ENCODE measurements around the gene TMEM213. TPM values are rescaled to one million over a fixed set of nuclear protein-coding genes. Genes with fewer than 3 reads are reported as not detected.

Gene TMEM213
- total RNA-seq, 1 donor from 2014 or later, result not detected

- DNase-seq (ENCODE audit: low spot score), result no peak
- H3K9me3 Mint-ChIP-seq, result no peaks in the 10 kb centered on the region
- no peak overlapping the region for H3K27ac Mint-ChIP-seq
- H3K36me3 Mint-ChIP-seq (ENCODE audit: low read depth), result no peaks in the 10 kb centered on the region
- H3K27me3 Mint-ChIP-seq (ENCODE audit: low read depth), result peaks cover 2% of the 10 kb centered on the region
- no peak overlapping the region for H3K4me3 Mint-ChIP-seq (ENCODE audit: low read depth)
- intact Hi-C loops (cut with micrococcal nuclease), result no loop called here
- peaks cover 23% of the 10 kb centered on the region for H3K4me1 Mint-ChIP-seq (ENCODE audit: low read depth)
These were observed 75.6 kb downstream of the TMEM213 start for GRCh38 chr7:138873220-138873892.

DNA sequence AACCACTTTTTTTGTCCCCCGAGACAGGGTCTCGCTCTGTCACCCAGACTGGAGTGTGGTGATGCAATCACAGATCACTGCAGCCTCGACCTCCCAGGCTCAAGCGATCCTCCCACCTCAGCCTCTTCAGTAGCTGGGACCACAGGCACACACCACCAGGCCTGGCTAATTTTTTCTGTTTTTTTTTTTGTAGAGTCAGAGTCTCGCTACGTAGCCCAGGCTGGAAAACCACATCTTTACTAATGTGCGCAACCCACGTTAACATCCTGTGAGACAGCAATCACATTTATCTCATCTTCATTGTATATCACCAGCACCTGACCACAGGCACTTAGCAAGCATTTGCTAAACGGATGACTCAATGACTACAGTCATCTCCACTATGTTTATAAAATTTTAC, 78.0 kb downstream of the TMEM213 start:
- H3K27ac Mint-ChIP-seq, result peak overlapping the region; percentile 52
- H3K4me3 Mint-ChIP-seq (ENCODE audit: low read depth), result no peak overlapping the region
- peak; percentile 75 for DNase-seq (ENCODE audit: low spot score)
- no peaks in the 10 kb centered on the region for H3K9me3 Mint-ChIP-seq
- H3K4me1 Mint-ChIP-seq (ENCODE audit: low read depth), result peaks cover 28% of the 10 kb centered on the region
- H3K27me3 Mint-ChIP-seq (ENCODE audit: low read depth), result peaks cover 2% of the 10 kb centered on the region
- intact Hi-C loops (cut with micrococcal nuclease), result loop anchor here (1.0 to 5.0 kb wide), 8 partner anchors 61 to 873 kb away; partner anchors contain the start of genes CREB3L2, FMC1 and TRIM24
- H3K36me3 Mint-ChIP-seq (ENCODE audit: low read depth), result no peaks in the 10 kb centered on the region

GRCh38 chr7:138876326-138876725, 78.5 kb downstream of the TMEM213 start:
- intact Hi-C loops (cut with micrococcal nuclease), result loop anchor here (1.0 to 5.0 kb wide), 7 partner anchors 62 to 874 kb away; partner anchors contain the start of genes CREB3L2 and FMC1
- H3K4me3 Mint-ChIP-seq (ENCODE audit: low read depth), result no peak overlapping the region
- H3K27ac Mint-ChIP-seq, result no peak overlapping the region
- peaks cover 28% of the 10 kb centered on the region for H3K4me1 Mint-ChIP-seq (ENCODE audit: low read depth)
- H3K36me3 Mint-ChIP-seq (ENCODE audit: low read depth), result no peaks in the 10 kb centered on the region
- H3K9me3 Mint-ChIP-seq, result no peaks in the 10 kb centered on the region
- H3K27me3 Mint-ChIP-seq (ENCODE audit: low read depth), result peaks cover 2% of the 10 kb centered on the region
- no peak for DNase-seq (ENCODE audit: low spot score)

DNA sequence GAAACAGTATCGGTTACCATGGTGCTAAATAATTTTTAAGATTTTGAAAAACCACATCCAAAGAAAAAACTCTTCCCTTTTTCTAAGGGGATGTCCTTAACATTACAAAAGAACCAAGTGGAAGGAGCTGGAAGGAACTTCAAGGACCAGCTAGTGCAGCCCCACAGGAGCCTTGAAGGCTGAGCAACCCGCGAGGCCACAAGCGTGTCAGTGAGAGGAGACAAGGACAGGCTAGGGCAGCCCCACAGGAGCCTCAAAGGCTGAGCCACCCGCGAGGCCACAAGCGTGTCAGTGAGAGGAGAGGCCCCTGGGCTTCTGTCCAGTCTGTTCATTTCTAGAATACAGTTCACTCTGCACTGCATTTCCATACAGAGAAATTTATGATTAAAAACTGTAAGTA, 80.3 kb downstream of the TMEM213 start:
- peaks cover 3% of the 10 kb centered on the region for H3K36me3 Mint-ChIP-seq (ENCODE audit: low read depth)
- H3K4me1 Mint-ChIP-seq (ENCODE audit: low read depth), result peaks cover 41% of the 10 kb centered on the region
- no peak overlapping the region for H3K27ac Mint-ChIP-seq
- peaks cover under 1% of the 10 kb centered on the region for H3K27me3 Mint-ChIP-seq (ENCODE audit: low read depth)
- intact Hi-C loops (cut with micrococcal nuclease), result loop anchor here (5.0 kb wide), 4 partner anchors 169 to 876 kb away; partner anchors contain the start of gene CREB3L2
- no peak for DNase-seq (ENCODE audit: low spot score)
- no peaks in the 10 kb centered on the region for H3K9me3 Mint-ChIP-seq
- no peak overlapping the region for H3K4me3 Mint-ChIP-seq (ENCODE audit: low read depth)

DNA sequence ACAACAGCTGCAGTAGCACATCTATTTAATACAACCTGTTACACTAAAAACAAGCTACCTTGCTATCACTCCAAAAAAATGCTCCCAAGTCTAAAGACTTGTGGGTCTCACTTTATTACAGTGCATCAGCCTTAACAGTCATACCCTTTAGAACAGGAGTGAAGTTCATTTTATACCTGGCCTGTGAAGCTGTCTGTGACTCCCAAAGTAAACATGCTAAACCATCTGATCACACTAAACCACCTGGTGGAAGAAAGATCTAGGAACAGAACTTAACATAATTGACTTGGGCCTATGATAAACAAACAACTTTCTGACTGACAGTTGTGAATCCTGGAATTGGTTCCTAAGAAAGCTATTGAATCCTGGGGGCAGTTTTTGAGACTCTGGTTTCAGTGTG, 81.1 kb downstream of the TMEM213 start:
- Mint-ChIP-seq H3K36me3 (ENCODE audit: low read depth) (peaks cover 3% of the 10 kb centered on the region), H3K27ac (no peak overlapping the region), H3K27me3 (ENCODE audit: low read depth) (no peaks in the 10 kb centered on the region), H3K9me3 (no peaks in the 10 kb centered on the region), H3K4me3 (ENCODE audit: low read depth) (no peak overlapping the region), H3K4me1 (ENCODE audit: low read depth) (peaks cover 41% of the 10 kb centered on the region)
- intact Hi-C loops (cut with micrococcal nuclease), result loop anchor here (5.0 kb wide), 4 partner anchors 168 to 877 kb away; partner anchors contain the start of gene CREB3L2
- no peak for DNase-seq (ENCODE audit: low spot score)

DNA sequence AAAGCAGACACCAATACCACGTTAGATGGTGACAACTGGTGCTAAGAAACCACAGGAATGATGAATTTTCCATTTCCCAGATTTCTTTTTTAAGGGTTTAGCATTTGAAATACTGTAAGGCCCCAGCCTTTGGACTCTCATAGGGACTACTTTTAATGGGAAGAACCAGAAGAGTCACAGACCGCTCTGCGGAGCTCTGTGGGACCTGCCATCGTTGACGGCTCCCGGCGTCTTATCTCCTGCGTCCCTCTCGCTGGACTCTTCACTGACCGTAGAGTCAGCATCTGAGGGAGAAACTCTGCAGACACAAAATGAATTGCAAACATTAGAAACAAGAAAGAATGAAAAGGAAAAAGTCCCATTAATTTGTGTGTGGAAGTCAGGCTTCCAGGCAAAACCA, 81.6 kb downstream of the TMEM213 start:
- no peak for DNase-seq (ENCODE audit: low spot score)
- intact Hi-C loops (cut with micrococcal nuclease), result loop anchor here (5.0 kb wide), 4 partner anchors 168 to 877 kb away; partner anchors contain the start of gene CREB3L2
- H3K4me3 Mint-ChIP-seq (ENCODE audit: low read depth), result no peak overlapping the region
- no peaks in the 10 kb centered on the region for H3K27me3 Mint-ChIP-seq (ENCODE audit: low read depth)
- peaks cover 3% of the 10 kb centered on the region for H3K36me3 Mint-ChIP-seq (ENCODE audit: low read depth)
- no peak overlapping the region for H3K27ac Mint-ChIP-seq
- peaks cover 39% of the 10 kb centered on the region for H3K4me1 Mint-ChIP-seq (ENCODE audit: low read depth)
- H3K9me3 Mint-ChIP-seq, result no peaks in the 10 kb centered on the region

- peaks cover 28% of the 10 kb centered on the region for H3K4me1 Mint-ChIP-seq (ENCODE audit: low read depth)
- H3K27ac Mint-ChIP-seq, result no peak overlapping the region
- intact Hi-C loops (cut with micrococcal nuclease), result no loop called here
These were observed 83.2 kb downstream of the TMEM213 start for GRCh38 chr7:138880881-138881578.

DNA sequence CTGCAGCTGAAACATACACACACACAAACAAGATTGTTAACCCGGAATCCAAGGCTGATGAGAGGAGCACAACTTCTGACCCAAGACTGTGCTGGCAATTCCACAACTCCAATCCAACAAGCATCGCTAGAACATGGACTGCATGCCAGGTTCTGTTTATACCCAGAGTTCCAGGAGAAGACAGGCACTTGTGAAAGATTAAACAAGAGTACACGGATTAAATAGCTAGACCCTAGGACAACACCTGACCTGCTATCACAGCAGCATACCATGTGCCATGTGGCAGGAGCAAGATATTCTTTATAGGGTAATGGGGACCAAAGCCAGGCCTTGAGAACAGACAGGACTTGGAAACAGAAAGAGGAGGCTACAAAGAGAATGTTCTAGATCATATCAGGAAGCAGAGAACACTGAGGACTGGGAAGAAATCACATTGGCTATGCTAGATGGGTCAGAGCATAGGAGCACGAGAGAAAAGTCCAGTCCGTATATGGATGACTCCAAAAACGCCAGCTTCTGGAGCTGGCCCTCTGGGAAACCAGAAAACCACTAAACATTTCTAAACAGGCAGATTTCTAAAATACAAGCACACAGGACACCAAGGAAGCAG, 83.9 kb downstream of the TMEM213 start:
- Mint-ChIP-seq H3K4me1 (ENCODE audit: low read depth) (peaks cover 26% of the 10 kb centered on the region), H3K36me3 (ENCODE audit: low read depth) (peaks cover 3% of the 10 kb centered on the region), H3K4me3 (ENCODE audit: low read depth) (no peak overlapping the region), H3K9me3 (no peaks in the 10 kb centered on the region), H3K27me3 (ENCODE audit: low read depth) (no peaks in the 10 kb centered on the region), H3K27ac (peak overlapping the region; percentile 31)
- intact Hi-C loops (cut with micrococcal nuclease), result no loop called here
- DNase-seq (ENCODE audit: low spot score), result no peak

More at GRCh38 chr7:138880881-138881578, 83.2 kb downstream of the TMEM213 start:
- H3K27me3 Mint-ChIP-seq (ENCODE audit: low read depth), result no peaks in the 10 kb centered on the region
- H3K4me3 Mint-ChIP-seq (ENCODE audit: low read depth), result no peak overlapping the region
- no peak for DNase-seq (ENCODE audit: low spot score)
- H3K9me3 Mint-ChIP-seq, result no peaks in the 10 kb centered on the region
- peaks cover 3% of the 10 kb centered on the region for H3K36me3 Mint-ChIP-seq (ENCODE audit: low read depth)

DNA sequence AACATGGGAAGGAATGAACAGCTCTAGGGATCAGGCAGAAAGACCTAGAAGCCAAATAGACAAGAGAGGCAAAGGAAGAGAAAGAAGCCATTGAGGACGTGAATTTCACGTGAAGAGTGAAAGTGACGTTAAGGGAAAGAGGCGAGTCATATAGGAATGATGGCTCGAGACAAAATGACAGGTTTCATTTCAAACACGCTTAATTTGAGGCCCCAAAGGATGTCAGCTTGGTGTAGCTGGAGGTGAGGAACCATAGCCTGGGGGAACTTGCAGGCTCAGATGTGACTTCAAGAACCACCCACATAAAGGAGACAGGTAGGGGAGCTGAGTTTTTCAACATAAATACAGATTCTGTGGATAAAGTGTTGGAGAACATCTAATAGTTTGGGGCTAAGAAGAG, 84.5 kb downstream of the TMEM213 start:
- no peak for DNase-seq (ENCODE audit: low spot score)
- Mint-ChIP-seq H3K4me3 (ENCODE audit: low read depth) (no peak overlapping the region), H3K27ac (peak overlapping the region; percentile 35)

DNA sequence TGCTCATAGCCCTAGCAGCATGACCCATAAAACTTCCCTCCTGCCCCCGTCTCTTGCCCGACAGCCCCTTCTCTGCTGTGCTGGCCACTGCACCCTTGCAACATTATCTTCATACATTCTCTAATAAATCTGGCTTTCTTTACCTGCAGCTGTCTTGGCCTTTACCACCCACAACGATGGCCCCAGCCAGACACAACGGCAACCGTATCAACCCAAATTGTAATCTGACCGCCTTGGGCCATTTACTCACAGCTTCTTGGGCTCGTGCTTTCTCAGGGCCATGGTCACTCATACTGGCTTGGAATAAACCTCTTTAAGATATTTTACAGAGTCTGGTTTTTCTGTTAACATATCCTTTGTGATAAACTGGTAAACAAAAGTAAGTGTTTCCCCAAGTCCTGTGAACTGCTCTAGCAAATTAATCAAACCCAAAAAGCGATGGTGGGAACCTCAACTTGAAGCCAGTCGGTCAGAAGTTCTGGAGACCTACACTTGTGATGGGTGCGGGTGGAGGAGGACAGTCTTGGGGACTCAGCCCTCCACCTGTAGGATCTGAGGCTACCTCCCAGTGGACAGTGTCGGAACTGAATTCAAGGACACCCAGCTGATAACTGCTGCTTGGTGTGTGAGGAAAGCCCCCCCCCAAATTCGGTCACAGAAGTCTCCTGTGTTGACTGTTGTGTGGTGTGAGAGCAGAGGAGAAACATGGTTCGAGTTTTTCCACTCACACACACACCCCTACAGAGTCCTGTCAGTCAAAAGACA, 87.8 kb downstream of the TMEM213 start:
- Mint-ChIP-seq H3K4me1 (ENCODE audit: low read depth) (peaks cover 24% of the 10 kb centered on the region), H3K27me3 (ENCODE audit: low read depth) (no peaks in the 10 kb centered on the region), H3K4me3 (ENCODE audit: low read depth) (no peak overlapping the region), H3K27ac (no peak overlapping the region), H3K9me3 (no peaks in the 10 kb centered on the region), H3K36me3 (ENCODE audit: low read depth) (peaks cover 3% of the 10 kb centered on the region)
- DNase-seq (ENCODE audit: low spot score), result no peak
- intact Hi-C loops (cut with micrococcal nuclease), result loop anchor here (1.0 to 5.0 kb wide), 4 partner anchors 47 to 347 kb away; partner anchors contain the start of genes KIAA1549 and UBN2

More for the DNA sequence above, 84.5 kb downstream of the TMEM213 start:
- H3K36me3 Mint-ChIP-seq (ENCODE audit: low read depth), result peaks cover 3% of the 10 kb centered on the region
- H3K27me3 Mint-ChIP-seq (ENCODE audit: low read depth), result no peaks in the 10 kb centered on the region
- peaks cover 23% of the 10 kb centered on the region for H3K4me1 Mint-ChIP-seq (ENCODE audit: low read depth)
- no peaks in the 10 kb centered on the region for H3K9me3 Mint-ChIP-seq
- intact Hi-C loops (cut with micrococcal nuclease), result no loop called here

DNA sequence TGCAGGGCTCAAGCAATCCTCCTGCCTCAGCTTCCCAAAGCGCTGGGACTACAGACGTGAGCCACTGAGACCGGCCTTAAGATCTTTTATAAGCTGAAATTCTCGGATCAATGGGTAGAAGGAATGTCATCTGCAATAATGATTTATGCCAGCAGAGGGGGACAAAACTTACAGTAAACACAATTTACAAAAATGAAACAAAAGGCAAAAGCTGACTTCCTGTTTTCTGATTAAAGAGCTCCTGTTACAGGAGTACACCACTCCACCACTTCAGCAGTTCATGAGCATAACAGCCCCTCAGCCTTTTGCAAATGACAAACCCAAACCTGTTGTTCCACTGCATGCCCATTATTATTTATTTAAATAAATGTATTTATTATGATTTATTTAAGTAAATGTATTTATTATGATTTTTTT, 88.7 kb downstream of the TMEM213 start:
- H3K4me1 Mint-ChIP-seq (ENCODE audit: low read depth), result peaks cover 20% of the 10 kb centered on the region
- H3K27me3 Mint-ChIP-seq (ENCODE audit: low read depth), result peaks cover 2% of the 10 kb centered on the region
- DNase-seq (ENCODE audit: low spot score), result peak; percentile 24
- peak overlapping the region; percentile 30 for H3K27ac Mint-ChIP-seq
- intact Hi-C loops (cut with micrococcal nuclease), result loop anchor here (1.0 to 5.0 kb wide), 4 partner anchors 46 to 346 kb away; partner anchors contain the start of genes KIAA1549 and UBN2
- peaks cover 3% of the 10 kb centered on the region for H3K36me3 Mint-ChIP-seq (ENCODE audit: low read depth)
- H3K9me3 Mint-ChIP-seq, result no peaks in the 10 kb centered on the region
- no peak overlapping the region for H3K4me3 Mint-ChIP-seq (ENCODE audit: low read depth)

DNA sequence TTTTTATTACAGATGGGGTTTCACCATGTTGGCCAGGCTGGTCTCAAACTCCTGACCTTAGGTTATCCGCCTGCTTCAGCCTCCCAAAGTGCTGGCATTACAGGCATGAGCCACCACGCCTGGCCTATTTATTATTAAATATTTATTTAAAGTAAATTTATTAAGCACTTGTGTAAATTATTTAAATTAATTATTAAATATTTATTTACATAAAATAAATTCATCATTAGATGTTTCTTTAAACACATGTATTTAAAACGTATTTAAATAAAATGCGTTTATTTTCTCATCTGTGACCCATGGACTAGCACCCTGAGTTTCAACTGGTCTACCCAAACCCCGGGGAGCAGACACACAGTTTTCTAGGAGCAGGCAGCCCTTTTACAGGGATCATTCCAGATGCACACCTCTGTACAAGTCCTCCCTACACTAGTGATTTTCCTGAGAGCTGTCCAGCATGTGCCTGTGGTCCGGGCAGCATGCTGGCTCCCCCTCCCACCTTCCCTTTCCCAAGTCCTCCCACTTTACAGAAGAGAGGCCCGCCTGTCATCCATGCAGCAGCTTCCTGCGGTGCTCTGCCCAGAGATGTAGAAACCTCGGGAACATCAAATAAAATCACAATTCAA, 89.4 kb downstream of the TMEM213 start:
- no peak for DNase-seq (ENCODE audit: low spot score)
- Mint-ChIP-seq H3K36me3 (ENCODE audit: low read depth) (peaks cover 3% of the 10 kb centered on the region), H3K27me3 (ENCODE audit: low read depth) (peaks cover 2% of the 10 kb centered on the region), H3K9me3 (no peaks in the 10 kb centered on the region), H3K4me1 (ENCODE audit: low read depth) (peaks cover 13% of the 10 kb centered on the region), H3K4me3 (ENCODE audit: low read depth) (no peak overlapping the region), H3K27ac (no peak overlapping the region)
- intact Hi-C loops (cut with micrococcal nuclease), result loop anchor here (2.0 to 5.0 kb wide), 3 partner anchors 45 to 345 kb away; partner anchors contain the start of genes KIAA1549 and UBN2

Measured in activated T-helper 2 cell treated with anti-CD3 and anti-CD28 coated beads, Interferon-gamma antibody, Interleukin-2, Interleukin-4, amounts not matched to agents 10 μg/mL and 5 μg/mL and 100 μg/mL, durations not matched to agents 14 hours and 24 hours and 36 hours (primary cell).